Endothelial cell of umbilical vein (primary cell): ENCODE measurements around the gene MIOS. TPM values are rescaled to one million over a fixed set of nuclear protein-coding genes. Genes with fewer than 3 reads are reported as not detected.
A peak's percentile ranks its signal among the peaks of the same experiment; 100 is the strongest.

Source experiments
- BruUV-seq: library from RNA; stranded (reverse); fragments of 400-500 nt; replicated peaks from 2 replicates; lab custom pipeline; 2021; lab: Mats Ljungman, UMichigan
- CTCF ChIA-PET: fragments of 300-600, 350-600 bp; sonication (Branson Sonifier 250); formaldehyde crosslinking; loops from one replicate; lab custom pipeline; 2021; ENCODE audit warnings: antibody characterized with exemption, inconsistent platforms; lab: Charles Lee
- POLR2A ChIA-PET: fragments of 300-600, 350-600 bp; sonication (Branson Sonifier 250); formaldehyde crosslinking; loops from one replicate; lab custom pipeline; 2021; ENCODE audit warnings: antibody characterized with exemption, inconsistent platforms; lab: Charles Lee
- DNase-seq: peaks from one replicate; pipeline ENCODE4 v3.0.0-alpha.2; 2011; ENCODE audit warnings: low read depth, low spot score
- FAIRE-seq: peaks from 2 replicates; lab custom pipeline; 2011; peaks lifted over from hg19 to GRCh38; lab: Jason Lieb, UNC
- H2AFZ ChIP-seq: 2 replicates; pipeline ENCODE4 v1.6.0; 2012; ENCODE audit warnings: low read depth, low read length, control low read depth, inconsistent platforms
- H3K27ac ChIP-seq: 2 replicates; pipeline ENCODE4 v1.5.1; 2011; ENCODE audit warnings: low read depth, mild to moderate bottlenecking, control low read depth, low read length, moderate library complexity; ENCODE audit not compliant: insufficient read depth
- H3K27me3 ChIP-seq, 2 experiments: 2 replicates each; pipeline versions ENCODE4 v1.6.0 to v1.6.1; 2011; ENCODE audit warnings: low read length in 2 of 2, mixed read lengths in 1 of 2; ENCODE audit not compliant: control insufficient read depth in 2 of 2, insufficient read depth in 2 of 2
- H3K36me3 ChIP-seq, 2 experiments: 2 replicates in 1 of 2; 3 replicates in 1 of 2; pipeline ENCODE4 v1.5.1; 2011; ENCODE audit warnings: low read length in 2 of 2, mild to moderate bottlenecking in 1 of 2, moderate library complexity in 1 of 2; ENCODE audit not compliant: control insufficient read depth in 2 of 2, insufficient read depth in 2 of 2; ENCODE audit errors: extremely low read depth in 1 of 2
- H3K4me1 ChIP-seq: 3 replicates; pipeline ENCODE4 v1.5.1; 2011; ENCODE audit warnings: mild to moderate bottlenecking, low read length; ENCODE audit not compliant: control insufficient read depth, insufficient read depth; ENCODE audit errors: extremely low read depth
- H3K4me2 ChIP-seq: 2 replicates; pipeline ENCODE4 v1.6.1; 2011; ENCODE audit warnings: low read length, control low read depth, mixed read lengths; ENCODE audit not compliant: insufficient read depth
- H3K4me3 ChIP-seq, 3 experiments: fragments of 200-600 bp in 1 of 3; sonication (generic), shearing (Covaris generic) in 1 of 3; replicated peaks in 1 of 3; 2 replicates each; pipeline ENCODE4 v1.5.1; 2011 to 2016; ENCODE audit warnings: control low read depth in 3 of 3, low read length in 3 of 3, mild to moderate bottlenecking in 2 of 3, inconsistent platforms in 1 of 3, low read depth in 1 of 3, moderate library complexity in 1 of 3; ENCODE audit not compliant: insufficient read depth in 1 of 3
- H3K79me2 ChIP-seq: 2 replicates; pipeline ENCODE4 v1.6.0; 2012; ENCODE audit warnings: low read length, inconsistent platforms; ENCODE audit not compliant: control insufficient read depth, insufficient read depth
- H3K9ac ChIP-seq: replicated peaks from 2 replicates; pipeline ENCODE3; 2011; ENCODE audit warnings: low read length, control low read depth; ENCODE audit not compliant: insufficient read depth; ENCODE audit errors: extremely low read depth
- H3K9me1 ChIP-seq: replicated peaks from 3 replicates; pipeline ENCODE4 v1.6.0; 2011; ENCODE audit warnings: mild to moderate bottlenecking, low read length; ENCODE audit not compliant: control insufficient read depth, insufficient read depth; ENCODE audit errors: extremely low read depth
- H3K9me3 ChIP-seq: replicated peaks from 2 replicates; pipeline ENCODE4 v1.5.1; 2012; ENCODE audit warnings: low read length, inconsistent platforms; ENCODE audit not compliant: control insufficient read depth, insufficient read depth
- H4K20me1 ChIP-seq: replicated peaks from 2 replicates; pipeline ENCODE3; 2011; ENCODE audit warnings: mild to moderate bottlenecking, low read length; ENCODE audit not compliant: control insufficient read depth, insufficient read depth; ENCODE audit errors: extremely low read depth
- EZH2 ChIP-seq: IDR thresholded peaks from 2 replicates; pipeline ENCODE4 v1.6.1; 2012; ENCODE audit warnings: borderline replicate concordance, low read depth, mild to moderate bottlenecking, moderate library complexity, low read length, inconsistent platforms; ENCODE audit not compliant: severe bottlenecking
- JUN ChIP-seq: IDR thresholded peaks from 2 replicates; pipeline ENCODE4 v1.6.1; 2011; ENCODE audit warnings: borderline replicate concordance, low read depth; ENCODE audit not compliant: insufficient read length, insufficient read depth
- POLR2A ChIP-seq: IDR thresholded peaks from 2 replicates; pipeline ENCODE4 v1.6.1; 2012; ENCODE audit warnings: low read depth, mild to moderate bottlenecking, control low read depth, low read length
- POLR2AphosphoS5 ChIP-seq: IDR thresholded peaks from 2 replicates; pipeline ENCODE4 v1.6.1; 2012; ENCODE audit warnings: low read depth, mild to moderate bottlenecking, control low read depth, low read length, moderate library complexity; ENCODE audit not compliant: insufficient read depth
- dilution Hi-C: fragments of 300-500 bp; cut with MboI; formaldehyde crosslinking; loops from one replicate; pipeline ENCODE4 v1.15.0; 2019; ENCODE audit warnings: low sequenced_read_pairs; ENCODE audit not compliant: extremely low pct_ligation_motif_present
- intact Hi-C: fragments of 100-400 bp; cut with micrococcal nuclease; formaldehyde crosslinking; loops from one replicate; pipeline ENCODE4 v1.10.0; 2022
- polyA plus RNA-seq, 4 experiments: library from polyadenylated mRNA; depleted of rRNA in 3 of 4; stranded (reverse) in 3 of 4; unstranded in 1 of 4; fragments of >200 nt; gene quantifications; 2 replicates each; pipeline versions ENCODE4 v1.2.1 to v1.2.3, GENCODE V29; 2011 to 2012; ENCODE audit warnings: missing spikeins in 1 of 4
- total RNA-seq: library from RNA; stranded (reverse); gene quantifications from 2 replicates; pipeline ENCODE4 v1.2.3, GENCODE V29; 2021
- TF ChIP-seq, protein P1 (sequence below), 2 donors: IDR thresholded peaks; 1 replicate in 1 of 2; 2 replicates in 1 of 2; pipeline ENCODE4 v1.5.1; 2011; ENCODE audit warnings: low read length in 2 of 2, mild to moderate bottlenecking in 2 of 2, moderate library complexity in 2 of 2, control low read depth in 1 of 2, inconsistent platforms in 1 of 2, low read depth in 1 of 2; ENCODE audit not compliant: insufficient read depth in 1 of 2; ENCODE audit errors: extremely low read depth in 1 of 2

Gene MIOS
- total and polyA plus RNA-seq, 2 donors (not counting 3 experiments of a cell fraction or from before 2014, with no cell fraction given): 8.5 to 16.8 TPM

DNA sequence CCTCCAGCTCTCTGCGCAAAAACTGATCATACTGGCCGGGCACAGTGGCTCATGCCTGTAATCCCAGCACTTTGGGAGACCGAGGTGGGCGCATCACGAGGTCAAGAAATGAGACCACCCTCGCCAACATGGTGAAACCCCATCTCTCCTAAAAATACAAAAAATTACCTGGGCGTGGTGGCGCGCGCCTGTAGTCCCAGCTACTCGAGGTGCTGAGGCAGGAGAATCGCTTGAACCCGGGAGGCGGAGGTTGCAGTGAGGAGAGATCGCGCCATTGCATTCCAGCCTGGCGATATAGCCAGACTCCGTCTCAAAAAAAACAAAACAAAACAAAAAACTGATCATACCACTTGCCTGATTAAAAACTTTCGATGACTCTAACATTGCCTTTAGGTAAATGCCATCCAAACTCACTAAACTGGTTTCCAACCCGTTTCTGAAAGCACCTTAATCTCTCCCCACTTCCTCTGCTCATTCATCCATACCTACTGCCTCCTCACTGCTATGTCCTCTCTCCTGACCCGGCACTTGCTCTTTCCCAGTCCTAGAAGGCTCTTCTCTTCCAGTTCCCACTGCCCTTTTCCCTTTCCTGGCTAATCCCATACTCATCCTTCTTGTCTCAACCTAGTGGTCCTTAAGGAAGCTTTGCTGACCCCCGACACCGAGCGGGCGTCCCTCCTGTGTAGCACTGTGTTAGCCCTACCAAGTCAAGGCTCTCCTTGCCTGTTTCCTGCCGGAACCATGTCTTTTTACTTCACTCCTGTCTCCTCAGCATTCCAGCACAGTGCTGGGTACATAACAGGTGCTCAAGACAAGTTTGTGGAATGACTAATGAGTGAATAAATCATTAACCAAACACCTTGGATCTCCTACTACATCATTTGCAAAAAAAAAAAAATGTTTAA lies 686 bp upstream of the MIOS start:
- Histone ChIP-seq H3K27me3 (no peaks in the 10 kb centered on the region), H3K9ac (peak overlapping the region; percentile 80), H3K9me3 (no peaks in the 10 kb centered on the region), H3K4me2 (peak overlapping the region; percentile 61), H3K4me1 (peaks cover 10% of the 10 kb centered on the region), H3K36me3 (no peaks in the 10 kb centered on the region), H2AFZ (peak overlapping the region; percentile 68), H3K9me1 (no peaks in the 10 kb centered on the region), H3K4me3 (peak overlapping the region; percentile 86 to 95 (median 91)), H4K20me1 (no peaks in the 10 kb centered on the region), H3K27ac (no peak overlapping the region), H3K79me2 (peaks cover 33% of the 10 kb centered on the region)
- CTCF ChIA-PET: no interaction called here
- POLR2A ChIA-PET: no interaction called here
- TF ChIP-seq, protein P1, sequence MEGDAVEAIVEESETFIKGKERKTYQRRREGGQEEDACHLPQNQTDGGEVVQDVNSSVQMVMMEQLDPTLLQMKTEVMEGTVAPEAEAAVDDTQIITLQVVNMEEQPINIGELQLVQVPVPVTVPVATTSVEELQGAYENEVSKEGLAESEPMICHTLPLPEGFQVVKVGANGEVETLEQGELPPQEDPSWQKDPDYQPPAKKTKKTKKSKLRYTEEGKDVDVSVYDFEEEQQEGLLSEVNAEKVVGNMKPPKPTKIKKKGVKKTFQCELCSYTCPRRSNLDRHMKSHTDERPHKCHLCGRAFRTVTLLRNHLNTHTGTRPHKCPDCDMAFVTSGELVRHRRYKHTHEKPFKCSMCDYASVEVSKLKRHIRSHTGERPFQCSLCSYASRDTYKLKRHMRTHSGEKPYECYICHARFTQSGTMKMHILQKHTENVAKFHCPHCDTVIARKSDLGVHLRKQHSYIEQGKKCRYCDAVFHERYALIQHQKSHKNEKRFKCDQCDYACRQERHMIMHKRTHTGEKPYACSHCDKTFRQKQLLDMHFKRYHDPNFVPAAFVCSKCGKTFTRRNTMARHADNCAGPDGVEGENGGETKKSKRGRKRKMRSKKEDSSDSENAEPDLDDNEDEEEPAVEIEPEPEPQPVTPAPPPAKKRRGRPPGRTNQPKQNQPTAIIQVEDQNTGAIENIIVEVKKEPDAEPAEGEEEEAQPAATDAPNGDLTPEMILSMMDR (IDR thresholded peaks at IDR 0.05; ENCODE audit: extremely low read depth in 1 of 2, insufficient read depth in 1 of 2, low read depth in 1 of 2, low read length in 2 of 2): no peak
- TF ChIP-seq POLR2AphosphoS5 (no peak), JUN (no peak), EZH2 (no peak), POLR2A (no peak)
- no peak for DNase-seq
- BruUV-seq: no TSS peak
- no peak for FAIRE-seq
- dilution Hi-C loops (no loop called here), intact Hi-C loops (no loop called here)
